Measurements from ENCODE around the gene SGPP1. TPM values are rescaled to one million over a fixed set of nuclear protein-coding genes. Genes with fewer than 3 reads are reported as not detected.

Gene SGPP1
- total and polyA plus RNA-seq, 2 of the 4 experiments (the other 2 are of a cell fraction): 8.6 to 11.1 TPM

GRCh38 chr14:63682727-63683593 lies 44.9 kb downstream of the SGPP1 start:
- ChIA-PET POLR2A (ENCODE audit: unreplicated experiment) (interaction anchor here (0.9 kb wide), 1 partner anchor 29 kb away, joined by 5 read pairs; no protein-coding TSS in a partner anchor), CTCF (no interaction called here)
- Histone ChIP-seq H4K8ac (ENCODE audit: low read depth in 2 of 2, low read length in 2 of 2) (no peak overlapping the region), H2BK120ac (ENCODE audit: low read depth, low read length) (no peak overlapping the region), H3K4ac (ENCODE audit: low read depth, low read length) (no peak overlapping the region), H3K14ac (replicated peaks; ENCODE audit: low read depth, low read length) (no peak overlapping the region), H2BK5ac (ENCODE audit: low read depth, low read length, poor library complexity, severe bottlenecking) (no peak overlapping the region), H2BK20ac (ENCODE audit: low read depth, low read length) (no peak overlapping the region), H3K79me1 (ENCODE audit: low read depth in 1 of 2, low read length in 2 of 2) (peaks cover 0 to 2% of the 10 kb centered on the region in 2 experiments; a peak in 2 of 4 replicates), H3K56ac (ENCODE audit: extremely low read depth, insufficient read depth, low read length) (no peak overlapping the region), H2AK5ac (ENCODE audit: low read depth, low read length) (no peak overlapping the region), H3K27ac (ENCODE audit: insufficient read depth, low read length) (no peak overlapping the region), H3K36me3 (ENCODE audit: control insufficient read depth, insufficient read depth, low read length) (peaks cover 2% of the 10 kb centered on the region), H3K18ac (ENCODE audit: low read depth, low read length) (no peak overlapping the region), H3K4me1 (ENCODE audit: control insufficient read depth, insufficient read depth, low read length) (peaks cover 2% of the 10 kb centered on the region; the same call in 1 of the 2 replicates), H3K9ac (ENCODE audit: low read depth, low read length) (no peak overlapping the region), H2AFZ (replicated peaks; ENCODE audit: low read length, poor library complexity) (no peak overlapping the region), H2AK9ac (replicated peaks; ENCODE audit: low read depth, low read length, poor library complexity) (no peak overlapping the region), H4K5ac (ENCODE audit: low read depth, low read length) (no peak overlapping the region), H3K9me1 (ENCODE audit: insufficient read depth, low read length) (no peaks in the 10 kb centered on the region), H4K20me1 (ENCODE audit: insufficient read depth, low read length) (no peaks in the 10 kb centered on the region), H2BK15ac (ENCODE audit: low read depth, low read length) (no peak overlapping the region), H3K4me3 (ENCODE audit: insufficient read depth, low read depth, low read length) (no peak overlapping the region), H3K9me3 (ENCODE audit: control insufficient read depth, insufficient read depth, low read length) (no peaks in the 10 kb centered on the region), H3K23ac (ENCODE audit: low read depth, low read length) (no peak overlapping the region), H3K4me2 (ENCODE audit: low read depth, low read length) (no peak overlapping the region), H4K91ac (ENCODE audit: insufficient read depth, low read depth, low read length) (no peak overlapping the region), H3K27me3 (ENCODE audit: control insufficient read depth, insufficient read depth, low read length) (no peaks in the 10 kb centered on the region)
- intact Hi-C loops (cut with micrococcal nuclease): no loop called here
- ATAC-seq (ENCODE audit: low read depth) (no peak), DNase-seq (no peak)
- dilution Hi-C loops (cut with HindIII; ENCODE audit: low sequenced_read_pairs, unreplicated experiment): no loop called here
- in situ Hi-C loops (cut with MboI; ENCODE audit: low sequenced_read_pairs): no loop called here
- 93% methylated on average over 3 of the region's 9 CpGs; no CpG with 5 or more reads in 1 of the 2 experiments for WGBS, 2 experiments (ENCODE audit: extremely low coverage in 2 of 2, insufficient read length in 1 of 2)
- BruUV-seq (replicated peaks): no TSS peak
- TF ChIP-seq RCOR1 (IDR thresholded peaks at IDR 0.05; ENCODE audit: insufficient replicate concordance, low read length) (no peak), SMC3 (IDR thresholded peaks at IDR 0.05; ENCODE audit: low read depth, low read length) (no peak), RFX5 (IDR thresholded peaks at IDR 0.05; ENCODE audit: low read depth, low read length) (no peak), MAFK (IDR thresholded peaks at IDR 0.05; ENCODE audit: low read depth, low read length) (no peak), RAD21 (IDR thresholded peaks at IDR 0.05; ENCODE audit: low read length) (no peak), USF2 (IDR thresholded peaks at IDR 0.05; ENCODE audit: low read depth, low read length) (no peak), CTCF (conservative IDR thresholded peaks at IDR 0.05; ENCODE audit: low read depth, low read length) (no peak), BHLHE40 (IDR thresholded peaks at IDR 0.05; ENCODE audit: low read depth, low read length) (no peak), POLR2A (IDR thresholded peaks at IDR 0.05; ENCODE audit: low read depth, low read length) (no peak), FOS (IDR thresholded peaks at IDR 0.05; ENCODE audit: low read depth, low read length) (no peak), MXI1 (IDR thresholded peaks at IDR 0.05; ENCODE audit: borderline replicate concordance, low read depth, low read length) (no peak), CHD1 (IDR thresholded peaks at IDR 0.05; ENCODE audit: low read depth, low read length) (no peak), NFE2L2 (IDR thresholded peaks at IDR 0.05; ENCODE audit: low read depth, low read length) (no peak), CEBPB (IDR thresholded peaks at IDR 0.05; ENCODE audit: low read depth, low read length) (no peak), ELK1 (IDR thresholded peaks at IDR 0.05; ENCODE audit: borderline replicate concordance, low read depth, low read length) (no peak)
